Calu3 (cell line): ENCODE data around the gene MPV17L2. TPM values are rescaled to one million over a fixed set of nuclear protein-coding genes. Genes with fewer than 3 reads are reported as not detected.
A peak's percentile ranks its signal among the peaks of the same experiment; 100 is the strongest.

Experiments used
- BruUV-seq: library from RNA; stranded (reverse); fragments of 400-500 nt; replicated peaks from 2 replicates; lab custom pipeline; 2021; lab: Mats Ljungman, UMichigan
- CTCF ChIA-PET: fragments of 300-600 bp; sonication (Branson Sonifier 250); formaldehyde crosslinking; loops from one replicate; lab custom pipeline; 2022; ENCODE audit warnings: antibody characterized with exemption; lab: Charles Lee
- DNase-seq: peaks from one replicate; pipeline ENCODE4 v3.0.0; 2022
- H3K27ac Mint-ChIP-seq: one replicate; pipeline ENCODE4 v1.8.0; 2022; ENCODE audit warnings: mixed read lengths; ENCODE audit not compliant: unreplicated experiment
- H3K27me3 Mint-ChIP-seq: one replicate; pipeline ENCODE4 v1.8.0; 2022; ENCODE audit warnings: mixed read lengths; ENCODE audit not compliant: unreplicated experiment
- H3K36me3 Mint-ChIP-seq: one replicate; pipeline ENCODE4 v1.8.0; 2022; ENCODE audit warnings: mild to moderate bottlenecking, moderate library complexity, mixed read lengths; ENCODE audit not compliant: insufficient read depth, unreplicated experiment
- H3K4me1 Mint-ChIP-seq: one replicate; pipeline ENCODE4 v1.8.0; 2022; ENCODE audit warnings: mild to moderate bottlenecking, low read depth, mixed read lengths; ENCODE audit not compliant: unreplicated experiment
- H3K4me3 Mint-ChIP-seq: one replicate; pipeline ENCODE4 v1.8.0; 2022; ENCODE audit warnings: mild to moderate bottlenecking, low read depth, moderate library complexity, mixed read lengths; ENCODE audit not compliant: unreplicated experiment
- H3K9me3 Mint-ChIP-seq: one replicate; pipeline ENCODE4 v1.8.0; 2022; ENCODE audit warnings: low read depth, mixed read lengths; ENCODE audit not compliant: unreplicated experiment
- CTCF ChIP-seq: fragments of 200-600 bp; IDR thresholded peaks from one replicate; pipeline ENCODE4 v1.8.0; 2022; ENCODE audit warnings: antibody characterized with exemption; ENCODE audit not compliant: unreplicated experiment
- intact Hi-C: fragments of 100-400 bp; cut with micrococcal nuclease; formaldehyde crosslinking; loops from one replicate; pipeline ENCODE4 v1.10.0; 2022; ENCODE audit not compliant: unreplicated experiment
- total RNA-seq: library from RNA; stranded (reverse); gene quantifications from 2 replicates; pipeline ENCODE4 v1.2.3, GENCODE V29; 2022

The MPV17L2 gene
- total RNA-seq, 1 experiment from 2014 or later = 10.9 TPM

- Mint-ChIP-seq H3K36me3 (peaks cover 15% of the 10 kb centered on the region), H3K9me3 (no peaks in the 10 kb centered on the region), H3K27ac (no peak overlapping the region), H3K4me3 (no peak overlapping the region), H3K27me3 (no peaks in the 10 kb centered on the region), H3K4me1 (peaks cover 8% of the 10 kb centered on the region)
- intact Hi-C loops = no loop called here
- TF ChIP-seq CTCF = no peak
- no peak for DNase-seq
- no TSS peak for BruUV-seq
- CTCF ChIA-PET = interaction anchor here (0.7 kb wide), 1 partner anchor 293 kb away, joined by 6 read pairs; no protein-coding TSS in a partner anchor
Measured at GRCh38 chr19:18197941-18198340, 4.9 kb downstream of the MPV17L2 start.

- peaks cover 15% of the 10 kb centered on the region for H3K36me3 Mint-ChIP-seq
- BruUV-seq = no TSS peak
- CTCF ChIA-PET = no interaction called here
- intact Hi-C loops = no loop called here
- H3K4me3 Mint-ChIP-seq = no peak overlapping the region
- H3K9me3 Mint-ChIP-seq = no peaks in the 10 kb centered on the region
- TF ChIP-seq CTCF = no peak
- peaks cover 8% of the 10 kb centered on the region for H3K4me1 Mint-ChIP-seq
- no peaks in the 10 kb centered on the region for H3K27me3 Mint-ChIP-seq
- DNase-seq = no peak
- no peak overlapping the region for H3K27ac Mint-ChIP-seq
Measured at GRCh38 chr19:18198374-18198773, 5.4 kb downstream of the MPV17L2 start.

GRCh38 chr19:18202397-18202777, 9.4 kb downstream of the MPV17L2 start:
- no TSS peak for BruUV-seq
- Mint-ChIP-seq H3K27me3 (no peaks in the 10 kb centered on the region), H3K9me3 (no peaks in the 10 kb centered on the region), H3K27ac (no peak overlapping the region), H3K36me3 (peaks cover 28% of the 10 kb centered on the region), H3K4me3 (peak overlapping the region; percentile 34), H3K4me1 (no peaks in the 10 kb centered on the region)
- TF ChIP-seq CTCF = no peak
- DNase-seq = no peak
- intact Hi-C loops = no loop called here
- CTCF ChIA-PET = no interaction called here

GRCh38 chr19:18202778-18203407, 9.9 kb downstream of the MPV17L2 start:
- Mint-ChIP-seq H3K36me3 (peaks cover 28% of the 10 kb centered on the region), H3K27me3 (no peaks in the 10 kb centered on the region), H3K27ac (no peak overlapping the region), H3K4me1 (no peaks in the 10 kb centered on the region), H3K9me3 (no peaks in the 10 kb centered on the region), H3K4me3 (peak overlapping the region; percentile 90)
- intact Hi-C loops = no loop called here
- TF ChIP-seq CTCF = no peak
- no TSS peak for BruUV-seq
- CTCF ChIA-PET = no interaction called here
- DNase-seq = no peak
